Stimulated activated CD8-positive, alpha-beta memory T cell treated with anti-CD3 and anti-CD28 coated beads, Interleukin-12 subunit alpha, Interleukin-12 subunit beta, amount 100 ng/mL, for 1 hour (primary cell): ENCODE measurements around the gene TPO.
A peak's percentile ranks its signal among the peaks of the same experiment; 100 is the strongest.

ENCODE experiments used
- DNase-seq: peaks from one replicate; pipeline ENCODE4 v3.0.0-alpha.2; 2020; ENCODE audit warnings: low read depth

The TPO gene

GRCh38 chr2:1527153-1527992 is 114.1 kb downstream of the TPO start:
- DNase-seq, result no peak

GRCh38 chr2:1528273-1529064 is 115.2 kb downstream of the TPO start:
- DNase-seq, result no peak

GRCh38 chr2:1538663-1539062 is 125.4 kb downstream of the TPO start:
- no peak for DNase-seq

GRCh38 chr2:1539441-1539840 is 126.2 kb downstream of the TPO start:
- DNase-seq, result no peak

- DNase-seq, result no peak
These were observed 126.7 kb downstream of the TPO start for GRCh38 chr2:1539973-1540372.

GRCh38 chr2:1540481-1540880 is 127.2 kb downstream of the TPO start:
- no peak for DNase-seq

- DNase-seq, result no peak
These were observed 127.8 kb downstream of the TPO start for GRCh38 chr2:1541040-1541439.

GRCh38 chr2:1541819-1542475 is 128.7 kb downstream of the TPO start:
- DNase-seq, result no peak

GRCh38 chr2:1542971-1543370 is 129.7 kb downstream of the TPO start:
- no peak for DNase-seq

GRCh38 chr2:1543776-1544477 is 130.7 kb downstream of the TPO start:
- no peak for DNase-seq

GRCh38 chr2:1544478-1545069 is 131.3 kb downstream of the TPO start:
- no peak for DNase-seq

- no peak for DNase-seq
These were observed 132.8 kb downstream of the TPO start for GRCh38 chr2:1546023-1546591.

- no peak for DNase-seq
These were observed 133.6 kb downstream of the TPO start for GRCh38 chr2:1546901-1547300.

- no peak for DNase-seq
These were observed 135.8 kb downstream of the TPO start for GRCh38 chr2:1548910-1549673.

GRCh38 chr2:1550076-1550475 is 136.8 kb downstream of the TPO start:
- no peak for DNase-seq

- DNase-seq, result peak; percentile 18
These were observed 137.5 kb downstream of the TPO start for GRCh38 chr2:1550658-1551316.

GRCh38 chr2:1551905-1552304 is 138.6 kb downstream of the TPO start:
- DNase-seq, result no peak

GRCh38 chr2:1552611-1553010 is 139.3 kb downstream of the TPO start:
- DNase-seq, result no peak

GRCh38 chr2:1553671-1554295 is 140.5 kb downstream of the TPO start:
- no peak for DNase-seq

GRCh38 chr2:1556286-1556685 is 143.0 kb downstream of the TPO start:
- DNase-seq, result no peak
